ENCODE results near the gene ROBO3. TPM values are rescaled to one million over a fixed set of nuclear protein-coding genes. Genes with fewer than 3 reads are reported as not detected.

Gene ROBO3
- total and polyA plus RNA-seq, 2 experiments from 2014 or later: 2.6 to 10.3 TPM

DNA sequence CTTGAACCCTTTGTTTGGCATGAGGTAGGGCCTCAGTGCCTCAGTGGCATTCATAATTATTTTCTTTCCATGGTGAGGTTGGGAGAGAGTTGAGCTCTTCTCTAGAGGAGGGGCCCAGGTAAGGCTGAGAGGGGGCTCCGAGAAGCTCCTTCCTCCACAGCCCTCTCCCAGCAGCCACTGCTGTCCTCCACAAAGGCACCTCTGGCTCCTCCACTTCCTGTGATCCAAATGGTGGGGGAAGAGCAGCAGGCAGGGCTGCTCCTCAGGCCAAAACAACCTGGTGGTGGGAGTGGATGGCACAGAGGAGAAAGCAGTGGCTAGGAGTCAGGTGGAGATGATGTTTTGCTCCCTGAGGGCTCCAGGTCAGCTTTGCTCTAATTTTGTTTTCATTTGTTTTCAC is 19.1 kb downstream of the ROBO3 start:
- H3K27me3 ChIP-seq: no peaks in the 10 kb centered on the region
- H3K36me3 ChIP-seq: no peaks in the 10 kb centered on the region
- H3K9me3 ChIP-seq (ENCODE audit: low read depth): no peaks in the 10 kb centered on the region
- TF ChIP-seq CTCF (IDR thresholded peaks at IDR 0.05; ENCODE audit: low read depth, low read length): no peak
- H3K27ac ChIP-seq: no peak overlapping the region
- H3K4me1 ChIP-seq (ENCODE audit: low read depth): no peaks in the 10 kb centered on the region
- no peak for DNase-seq (ENCODE audit: low read depth in 1 of 2, low spot score in 1 of 2)
- no peak overlapping the region for H3K4me3 ChIP-seq

GRCh38 chr11:124884869-124885479 is 19.7 kb downstream of the ROBO3 start:
- H3K4me3 ChIP-seq: no peak overlapping the region

GRCh38 chr11:124886476-124886875 is 21.2 kb downstream of the ROBO3 start:
- no peak for DNase-seq (ENCODE audit: low read depth in 1 of 2, low spot score in 1 of 2)
- H3K27me3 ChIP-seq: no peaks in the 10 kb centered on the region
- no peak for TF ChIP-seq CTCF (IDR thresholded peaks at IDR 0.05; ENCODE audit: low read depth, low read length)
- H3K36me3 ChIP-seq: no peaks in the 10 kb centered on the region
- H3K27ac ChIP-seq: no peak overlapping the region
- no peak overlapping the region for H3K4me3 ChIP-seq
- no peaks in the 10 kb centered on the region for H3K4me1 ChIP-seq (ENCODE audit: low read depth)
- no peaks in the 10 kb centered on the region for H3K9me3 ChIP-seq (ENCODE audit: low read depth)

More at GRCh38 chr11:124884869-124885479, 19.7 kb downstream of the ROBO3 start:
- H3K4me1 ChIP-seq (ENCODE audit: low read depth): no peaks in the 10 kb centered on the region
- H3K36me3 ChIP-seq: no peaks in the 10 kb centered on the region
- H3K9me3 ChIP-seq (ENCODE audit: low read depth): no peaks in the 10 kb centered on the region
- DNase-seq (ENCODE audit: low read depth in 1 of 2, low spot score in 1 of 2): no peak
- no peaks in the 10 kb centered on the region for H3K27me3 ChIP-seq
- no peak overlapping the region for H3K27ac ChIP-seq
- no peak for TF ChIP-seq CTCF (IDR thresholded peaks at IDR 0.05; ENCODE audit: low read depth, low read length)

DNA sequence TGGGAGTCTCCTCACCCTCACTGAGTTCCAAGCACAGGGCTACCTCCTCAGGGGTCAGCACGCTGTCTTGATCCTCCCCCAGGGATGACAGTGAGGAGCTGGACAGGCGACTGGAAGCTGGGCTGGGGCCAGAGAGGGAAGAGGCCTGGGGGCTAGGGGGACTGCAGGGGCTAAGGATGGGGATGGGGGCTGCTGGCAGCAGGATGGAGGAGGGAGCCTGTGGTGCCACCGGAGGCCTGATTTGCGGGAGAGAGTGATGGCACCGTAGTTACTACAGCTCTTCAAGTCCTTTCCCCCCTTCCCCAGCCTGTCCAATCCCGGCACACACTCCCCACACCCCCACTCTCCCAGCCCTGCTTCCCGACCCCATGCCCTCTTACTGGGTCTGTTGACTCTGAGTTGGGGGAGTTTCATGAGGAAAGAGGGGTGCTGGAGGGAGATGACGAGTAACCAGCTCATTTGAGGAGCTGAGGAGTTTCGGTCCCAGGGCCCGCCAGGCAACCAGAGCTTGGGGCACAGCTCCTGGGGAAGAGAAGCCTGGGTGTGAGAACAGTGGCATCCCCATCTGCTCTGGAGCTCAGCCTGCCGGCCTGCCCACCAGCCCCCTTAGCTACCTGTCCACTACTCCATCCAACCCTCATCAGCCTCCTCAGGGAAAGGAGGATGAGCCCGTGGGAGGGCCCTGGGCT is 21.9 kb downstream of the ROBO3 start:
- Histone ChIP-seq H3K36me3 (no peaks in the 10 kb centered on the region), H3K4me1 (ENCODE audit: low read depth) (no peaks in the 10 kb centered on the region), H3K27ac (no peak overlapping the region), H3K9me3 (ENCODE audit: low read depth) (no peaks in the 10 kb centered on the region), H3K27me3 (no peaks in the 10 kb centered on the region), H3K4me3 (no peak overlapping the region)
- TF ChIP-seq CTCF (IDR thresholded peaks at IDR 0.05; ENCODE audit: low read depth, low read length): no peak
- no peak for DNase-seq (ENCODE audit: low read depth in 1 of 2, low spot score in 1 of 2)

DNA sequence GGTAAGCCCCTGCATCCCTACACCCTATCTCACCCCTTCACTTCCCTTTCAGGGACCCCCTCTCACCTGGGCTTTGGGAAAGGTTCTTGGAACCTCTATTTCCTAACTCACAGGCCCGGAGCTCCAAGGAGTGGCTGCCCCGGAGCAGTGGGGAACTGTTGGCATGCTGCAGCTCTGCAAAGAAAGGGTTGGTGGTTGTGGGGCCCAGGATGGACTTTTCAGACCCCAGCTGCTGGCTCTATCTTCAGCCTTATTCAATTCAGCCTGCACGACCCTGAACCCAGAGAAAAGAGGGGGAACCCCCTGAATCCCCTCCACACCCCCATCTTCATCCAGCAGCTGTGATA is 22.4 kb downstream of the ROBO3 start:
- Histone ChIP-seq H3K27ac (no peak overlapping the region), H3K36me3 (no peaks in the 10 kb centered on the region), H3K4me1 (ENCODE audit: low read depth) (no peaks in the 10 kb centered on the region), H3K27me3 (no peaks in the 10 kb centered on the region), H3K4me3 (no peak overlapping the region), H3K9me3 (ENCODE audit: low read depth) (no peaks in the 10 kb centered on the region)
- TF ChIP-seq CTCF (IDR thresholded peaks at IDR 0.05; ENCODE audit: low read depth, low read length): no peak
- no peak for DNase-seq (ENCODE audit: low read depth in 1 of 2, low spot score in 1 of 2)
